Heart left ventricle (tissue), 16 donors: Measurements from ENCODE around the gene ACADL. TPM values are rescaled to one million over a fixed set of nuclear protein-coding genes. Genes with fewer than 3 reads are reported as not detected.

Source experiments
- ATAC-seq, 4 donors: fragments of 200-7000 bp; cut with Tn5 transposase; one replicate each; pipeline ENCODE4 v1.9.1; 2020 to 2022; ENCODE audit warnings: moderate library complexity in 4 of 4, mild to moderate bottlenecking in 3 of 4, moderate number of reproducible peaks in 1 of 4
- DNase-seq, 5 donors: peaks; one replicate each; pipeline ENCODE4 v3.0.0-alpha.2; 2020
- H3K27ac ChIP-seq, 12 donors: fragments of 200-600 bp; sonication (generic) in 4 of 12; one replicate each; pipeline versions ENCODE4 v1.5.0 to v1.8.0; 2016 to 2022; ENCODE audit warnings: mild to moderate bottlenecking in 2 of 12
- H3K27me3 ChIP-seq, 9 donors: fragments of 200-600 bp; sonication (generic) in 2 of 9; one replicate each; pipeline versions ENCODE4 v1.5.1 to v1.8.0; 2016 to 2022; ENCODE audit warnings: mild to moderate bottlenecking in 3 of 9
- H3K36me3 ChIP-seq, 9 donors: fragments of 200-600 bp; sonication (generic) in 2 of 9; one replicate each; pipeline versions ENCODE4 v1.5.0 to v1.8.0; 2018 to 2022; ENCODE audit warnings: mild to moderate bottlenecking in 2 of 9
- H3K4me1 ChIP-seq, 12 donors: fragments of 200-600 bp; sonication (generic) in 4 of 12; one replicate each; pipeline versions ENCODE4 v1.5.0 to v1.8.0; 2016 to 2022; ENCODE audit warnings: mild to moderate bottlenecking in 3 of 12
- H3K4me3 ChIP-seq, 12 donors: fragments of 200-600 bp; sonication (generic) in 4 of 12; one replicate each; pipeline versions ENCODE4 v1.5.0 to v1.8.0; 2017 to 2022; ENCODE audit warnings: mild to moderate bottlenecking in 9 of 12, moderate library complexity in 4 of 12
- H3K9me3 ChIP-seq, 12 donors: fragments of 200-600 bp; sonication (generic) in 4 of 12; one replicate each; pipeline versions ENCODE4 v1.5.0 to v1.8.0; 2016 to 2022; ENCODE audit warnings: mild to moderate bottlenecking in 1 of 12
- POLR2A ChIP-seq, 2 donors: fragments of 450-650 bp; IDR thresholded peaks; one replicate each; pipeline ENCODE4 v1.6.1; 2017; ENCODE audit warnings: antibody characterized with exemption in 2 of 2, mild to moderate bottlenecking in 2 of 2, moderate library complexity in 2 of 2
- WGBS, 4 donors: extraction: QIAGEN DNeasy Blood & Tissue Kit in 2 of 4; methylation state at CpG; one replicate each; pipeline versions ENCODE4 v1.1.5 to v1.1.7; 2013 to 2018; 5-methylcytosine and 5-hydroxymethylcytosine counted together
- intact Hi-C, 10 donors: fragments of 100-400 bp; cut with DNase I; formaldehyde crosslinking; loops; one replicate each; pipeline versions ENCODE4 v1.11.1 to v1.14.2; 2022
- polyA plus RNA-seq, 2 donors: library from polyadenylated mRNA; stranded (reverse); fragments of 200-250 nt; gene quantifications; one replicate each; pipeline ENCODE4 v1.2.3, GENCODE V29; 2013
- total RNA-seq, 9 donors: library from RNA; depleted of rRNA in 2 of 9; stranded (reverse); fragments of >200 nt in 2 of 9; fragmentation: NEBNext Ultra II Directional in 3 of 9; extraction: Animal tissue kit (Norgen Biotek cat#: 25700) in 3 of 9; gene quantifications; one replicate each; pipeline versions ENCODE4 v1.1.0 to v1.2.4, GENCODE V29; 2016 to 2023
- TF ChIP-seq, protein P1 (sequence below), 12 donors: fragments of 200-600 bp; sonication (generic) in 4 of 12; IDR thresholded peaks; one replicate each; pipeline versions ENCODE4 v1.5.0 to v1.8.0; 2018 to 2022; ENCODE audit warnings: antibody characterized with exemption in 12 of 12, mild to moderate bottlenecking in 5 of 12
- donor health status: ischemic (EF 13 %, LVEDD 7.1; RV severe dilation, severe dysfunction).
- donor health status: healthy with polysubstance abuse.
- donor health status: DM: no; HTN: yes; CAD: no.
- donor health status: DM: no; HTN: no; CAD: no.
- donor health status: ischemic (EF 25% LVEDD 6.9; RV normal size, moderate dysfunction).
- donor health status: ischemic (EF 25% LVEDD 5.7; RV mildly dilated, moderate dysfunction).
- donor health status: healthy.
- donor health status: DM: yes; HTN: yes; CAD: no.
- donor health status: ischemic (EF 35%, LVEDD 5.7; RV mildly dilated, moderate dysfunction).
- donor health status: nonischemic (EF 11% LVEDD 7.7; RV severe dilation, severe dysfunction).
- donor health status: DM: yes; HTN: yes; CAD: no.
- donor health status: PGD.
- donor health status: ischemic (EF 29% LVEDD 5.4; RV normal size, mild dysfunction).
- donor health status: nonischemic (EF 23%, LVEDD 6.1; RV moderate dilation, normal function).

ACADL gene
- total and polyA plus RNA-seq, 11 donors: 0.21 to 2.8 (median 0.49) TPM

DNA sequence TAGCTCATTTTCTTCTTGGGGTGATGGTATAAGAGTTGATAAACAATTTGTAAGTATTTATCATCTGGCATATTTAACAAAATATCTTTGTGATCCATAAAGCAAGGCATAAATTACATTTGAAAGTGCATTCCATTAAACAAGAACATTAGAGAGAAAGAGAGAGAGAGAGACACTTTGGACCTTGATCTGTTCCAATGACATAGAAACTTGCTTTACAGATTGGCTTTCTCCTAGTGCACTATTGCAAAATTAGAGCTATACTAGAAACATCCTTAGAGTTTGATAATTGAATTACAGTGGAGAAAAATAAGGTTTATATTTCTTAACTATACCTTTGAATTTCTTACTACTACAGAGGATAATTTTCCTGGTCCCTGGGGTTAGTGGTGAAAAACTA lies 5.7 kb upstream of the ACADL start:
- intact Hi-C loops: no loop called here
- no peak overlapping the region for H3K4me3 ChIP-seq
- DNase-seq (no peak), ATAC-seq (no peak)
- no peak overlapping the region for H3K27ac ChIP-seq
- TF ChIP-seq POLR2A (IDR thresholded peaks at IDR 0.05): no peak
- TF ChIP-seq, protein P1, sequence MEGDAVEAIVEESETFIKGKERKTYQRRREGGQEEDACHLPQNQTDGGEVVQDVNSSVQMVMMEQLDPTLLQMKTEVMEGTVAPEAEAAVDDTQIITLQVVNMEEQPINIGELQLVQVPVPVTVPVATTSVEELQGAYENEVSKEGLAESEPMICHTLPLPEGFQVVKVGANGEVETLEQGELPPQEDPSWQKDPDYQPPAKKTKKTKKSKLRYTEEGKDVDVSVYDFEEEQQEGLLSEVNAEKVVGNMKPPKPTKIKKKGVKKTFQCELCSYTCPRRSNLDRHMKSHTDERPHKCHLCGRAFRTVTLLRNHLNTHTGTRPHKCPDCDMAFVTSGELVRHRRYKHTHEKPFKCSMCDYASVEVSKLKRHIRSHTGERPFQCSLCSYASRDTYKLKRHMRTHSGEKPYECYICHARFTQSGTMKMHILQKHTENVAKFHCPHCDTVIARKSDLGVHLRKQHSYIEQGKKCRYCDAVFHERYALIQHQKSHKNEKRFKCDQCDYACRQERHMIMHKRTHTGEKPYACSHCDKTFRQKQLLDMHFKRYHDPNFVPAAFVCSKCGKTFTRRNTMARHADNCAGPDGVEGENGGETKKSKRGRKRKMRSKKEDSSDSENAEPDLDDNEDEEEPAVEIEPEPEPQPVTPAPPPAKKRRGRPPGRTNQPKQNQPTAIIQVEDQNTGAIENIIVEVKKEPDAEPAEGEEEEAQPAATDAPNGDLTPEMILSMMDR (IDR thresholded peaks at IDR 0.05): no peak
- H3K4me1 ChIP-seq: no peaks in the 10 kb centered on the region
- peaks cover 0 to 7% (median 0%) of the 10 kb centered on the region in 9 donors for H3K27me3 ChIP-seq
- H3K36me3 ChIP-seq: no peaks in the 10 kb centered on the region
- no peaks in the 10 kb centered on the region for H3K9me3 ChIP-seq

DNA sequence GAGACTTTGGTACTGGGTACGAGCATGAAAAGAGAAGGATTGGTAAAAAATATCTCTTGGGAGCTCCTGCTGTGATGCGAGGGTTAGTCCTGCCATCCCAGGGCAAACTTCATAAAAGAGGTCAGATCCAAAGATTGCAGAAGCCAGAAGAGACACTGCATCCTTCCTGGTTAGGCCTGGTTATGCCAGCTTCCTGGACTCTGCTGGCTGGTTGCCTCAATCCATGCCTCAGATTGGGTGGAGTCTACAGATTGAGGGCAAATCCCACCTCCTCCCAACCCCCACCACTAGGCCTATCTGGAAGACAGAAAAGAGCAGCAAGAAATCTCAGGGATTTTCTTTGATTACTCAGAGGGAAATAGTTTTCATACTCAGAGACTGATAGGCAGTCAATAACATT lies 5.3 kb upstream of the ACADL start:
- peaks cover 0 to 12% (median 0%) of the 10 kb centered on the region in 9 donors for H3K27me3 ChIP-seq
- intact Hi-C loops: no loop called here
- no peak overlapping the region for H3K4me3 ChIP-seq
- H3K27ac ChIP-seq: no peak overlapping the region
- 80 to 89% (median 85%) methylated on average over 2 of the region's 2 CpGs for WGBS, 4 donors
- ATAC-seq: no peak
- no peaks in the 10 kb centered on the region for H3K36me3 ChIP-seq
- H3K9me3 ChIP-seq: no peaks in the 10 kb centered on the region
- TF ChIP-seq, protein P1 (IDR thresholded peaks at IDR 0.05): no peak
- TF ChIP-seq POLR2A (IDR thresholded peaks at IDR 0.05): no peak
- no peak for DNase-seq
- H3K4me1 ChIP-seq: peaks cover 0 to 4% (median 0%) of the 10 kb centered on the region in 12 donors

DNA sequence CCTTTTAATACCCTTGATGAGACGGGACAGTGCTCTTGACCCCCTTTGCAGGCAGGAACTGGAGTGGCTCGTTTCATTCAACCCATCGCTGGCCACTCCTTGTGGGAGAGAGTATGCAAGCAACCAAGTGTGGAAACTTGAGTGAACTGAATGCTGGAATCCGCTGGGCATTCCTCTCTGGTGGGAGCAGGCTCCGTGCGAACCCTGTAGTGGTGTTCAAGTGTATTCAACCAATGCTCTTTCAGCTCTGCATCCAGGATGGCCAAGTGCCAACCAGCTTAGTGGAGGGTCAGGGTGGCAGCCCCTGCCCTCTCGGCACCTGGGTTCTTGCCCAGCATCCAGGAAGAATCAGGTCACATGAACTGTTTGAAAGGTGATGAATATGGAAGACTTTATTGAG lies 3.3 kb upstream of the ACADL start:
- DNase-seq (no peak), ATAC-seq (no peak)
- intact Hi-C loops: no loop called here
- Histone ChIP-seq H3K27me3 (peaks cover 0 to 27% (median 5%) of the 10 kb centered on the region in 9 donors), H3K36me3 (no peaks in the 10 kb centered on the region), H3K4me1 (peaks cover 0 to 12% (median 0%) of the 10 kb centered on the region in 12 donors), H3K4me3 (no peak overlapping the region), H3K27ac (no peak overlapping the region), H3K9me3 (no peaks in the 10 kb centered on the region)
- 81 to 89% (median 88%) methylated on average over 7 of the region's 7 CpGs for WGBS, 4 donors
- TF ChIP-seq, protein P1 (IDR thresholded peaks at IDR 0.05): no peak
- no peak for TF ChIP-seq POLR2A (IDR thresholded peaks at IDR 0.05)

DNA sequence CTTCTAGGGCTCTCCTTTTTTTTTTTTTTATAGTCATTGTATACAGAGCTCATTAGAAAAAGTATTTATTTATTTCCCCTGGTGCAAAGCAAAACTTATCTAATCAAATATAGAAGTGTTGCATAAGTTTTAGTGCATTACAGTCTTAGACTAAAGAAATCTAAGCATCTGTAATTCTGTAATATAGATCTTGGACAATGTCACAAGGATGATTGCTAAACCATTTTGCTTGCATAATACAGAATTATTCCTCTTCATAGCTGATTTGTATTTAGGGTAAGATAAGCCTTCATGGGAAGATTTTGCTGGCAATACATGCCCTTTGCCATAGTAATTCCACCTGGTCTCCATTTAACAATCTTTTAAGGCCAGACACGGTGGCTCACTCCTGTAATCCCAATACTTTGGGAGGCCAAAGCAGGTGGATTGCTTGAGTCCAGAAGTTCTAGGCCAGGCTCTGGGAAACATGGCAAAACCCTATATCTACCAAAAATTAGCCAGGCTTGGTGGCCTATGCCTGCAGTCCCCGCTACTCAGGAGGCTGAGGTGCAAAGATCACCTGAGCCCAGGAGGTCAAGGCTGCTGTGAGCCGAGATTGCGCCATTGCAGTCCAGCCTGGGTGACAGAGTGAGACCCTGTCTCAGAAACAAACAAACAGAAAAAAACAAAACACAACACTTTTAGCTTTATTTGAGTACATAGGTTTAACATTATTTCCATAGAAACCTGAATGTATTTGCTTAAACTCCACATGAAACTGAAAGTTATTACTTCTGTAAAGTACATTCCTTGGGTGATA lies 2.2 kb upstream of the ACADL start:
- H3K36me3 ChIP-seq: no peaks in the 10 kb centered on the region
- intact Hi-C loops: no loop called here

More for the DNA sequence above, 2.2 kb upstream of the ACADL start:
- H3K4me3 ChIP-seq: no peak overlapping the region
- TF ChIP-seq, protein P1 (IDR thresholded peaks at IDR 0.05): no peak
- TF ChIP-seq POLR2A (IDR thresholded peaks at IDR 0.05): no peak
- no peak overlapping the region for H3K27ac ChIP-seq
- peaks cover 0 to 27% (median 5%) of the 10 kb centered on the region in 9 donors for H3K27me3 ChIP-seq
- no peak for DNase-seq
- H3K4me1 ChIP-seq: peaks cover 0 to 12% (median 0%) of the 10 kb centered on the region in 12 donors
- no peak for ATAC-seq
- no peaks in the 10 kb centered on the region for H3K9me3 ChIP-seq
- WGBS, 4 donors: 88 to 94% (median 91%) methylated on average over 4 of the region's 4 CpGs
